GM12878 (cell line): ENCODE measurements around the gene FZR1. TPM values are rescaled to one million over a fixed set of nuclear protein-coding genes. Genes with fewer than 3 reads are reported as not detected.
"Not testable (repeated sequence)": the region's sequence is repeated elsewhere in the genome, so short reads cannot be mapped to it uniquely, and the experiment has no call there.

Experiments
- ATAC-seq: fragments of 200-7000 bp; cut with Tn5 transposase; 3 replicates; pipeline ENCODE4 v1.9.1; 2020; ENCODE audit warnings: mild to moderate bottlenecking, moderate library complexity
- BruUV-seq: library from RNA; stranded (reverse); fragments of 400-500 nt; replicated peaks from 2 replicates; lab custom pipeline; 2021; lab: Mats Ljungman, UMichigan
- CTCF ChIA-PET: fragments of 300-600 bp; sonication (Branson Sonifier 250); formaldehyde crosslinking; extraction: SDS; loops from one replicate; lab custom pipeline; 2021; ENCODE audit warnings: inconsistent platforms; lab: Yijun Ruan, JAX
- POLR2A ChIA-PET: fragments of 350-600 bp; formaldehyde crosslinking; extraction: SDS; loops from one replicate; lab custom pipeline; 2021; ENCODE audit warnings: inconsistent platforms; lab: Charles Lee
- RAD21 ChIA-PET: fragments of 300-600 bp; sonication (Branson Sonifier 250); formaldehyde crosslinking; loops from one replicate; lab custom pipeline; 2023; ENCODE audit warnings: antibody characterized with exemption; ENCODE audit not compliant: unreplicated experiment; lab: Charles Lee
- SMC1A ChIA-PET: fragments of 300-600 bp; sonication (Branson Sonifier 250); formaldehyde crosslinking; loops from one replicate; lab custom pipeline; 2023; ENCODE audit not compliant: unreplicated experiment, uncharacterized antibody; lab: Charles Lee
- DNase-seq: peaks from one replicate; pipeline ENCODE4 v3.0.0-alpha.2; 2011; ENCODE audit warnings: low read depth, low spot score
- FAIRE-seq: peaks from 3 replicates; lab custom pipeline; 2011; peaks lifted over from hg19 to GRCh38; lab: Jason Lieb, UNC
- H2AFZ ChIP-seq: 2 replicates; pipeline ENCODE4 v1.6.0; 2011; ENCODE audit warnings: low read depth, low read length, control low read depth; ENCODE audit not compliant: control insufficient read depth
- H3K27ac ChIP-seq: 2 replicates; pipeline ENCODE4 v1.5.1; 2011; ENCODE audit warnings: control low read depth; ENCODE audit not compliant: control insufficient read depth, insufficient read depth
- H3K27me3 ChIP-seq, 2 experiments: replicated peaks in 1 of 2; 2 replicates each; pipeline versions ENCODE4 v1.6.0 to v1.6.1; 2011; ENCODE audit warnings: low read length in 1 of 2; ENCODE audit not compliant: control insufficient read depth in 2 of 2, insufficient read depth in 2 of 2
- H3K36me3 ChIP-seq, 2 experiments: 2 replicates each; pipeline ENCODE4 v1.5.1; 2011; ENCODE audit warnings: low read length in 1 of 2; ENCODE audit not compliant: control insufficient read depth in 2 of 2, insufficient read depth in 2 of 2
- H3K4me1 ChIP-seq: 2 replicates; pipeline ENCODE4 v1.6.1; 2011; ENCODE audit warnings: mild to moderate bottlenecking, low read length, moderate library complexity, mixed read lengths; ENCODE audit not compliant: control insufficient read depth, insufficient read depth
- H3K4me2 ChIP-seq: 2 replicates; pipeline ENCODE4 v1.6.0; 2011; ENCODE audit warnings: control low read depth; ENCODE audit not compliant: control insufficient read depth, insufficient read depth
- H3K4me3 ChIP-seq: fragments of 200-600 bp; sonication (generic); 2 replicates; pipeline ENCODE4 v1.5.1; 2016
- H3K79me2 ChIP-seq: 2 replicates; pipeline ENCODE4 v1.6.0; 2011; ENCODE audit warnings: low read length; ENCODE audit not compliant: control insufficient read depth, insufficient read depth
- H3K9ac ChIP-seq: 2 replicates; pipeline ENCODE4 v1.8.0; 2011; ENCODE audit warnings: low read length, control low read depth, mixed read lengths; ENCODE audit not compliant: control insufficient read depth, insufficient read depth
- H3K9me3 ChIP-seq: replicated peaks from 3 replicates; pipeline ENCODE4 v1.5.1; 2011; ENCODE audit warnings: mild to moderate bottlenecking, low read length; ENCODE audit not compliant: control insufficient read depth, insufficient read depth
- H4K20me1 ChIP-seq: 2 replicates; pipeline ENCODE4 v1.6.0; 2011; ENCODE audit not compliant: control insufficient read depth, insufficient read depth
- CBX3 ChIP-seq: fragments of 200-600 bp; sonication (generic); IDR thresholded peaks from 2 replicates; pipeline ENCODE4 v1.6.1; 2016; ENCODE audit warnings: low read depth, borderline replicate concordance
- CBX5 ChIP-seq: sonication (generic); IDR thresholded peaks from 2 replicates; pipeline ENCODE4 v1.6.1; 2016; ENCODE audit warnings: low read depth, moderate library complexity, mild to moderate bottlenecking, inconsistent platforms
- IKZF1 ChIP-seq: fragments of 450-650 bp; conservative IDR thresholded peaks from 2 replicates; pipeline ENCODE4 v1.6.1; 2017; ENCODE audit warnings: antibody characterized with exemption, mild to moderate bottlenecking
- POLR2A ChIP-seq: IDR thresholded peaks from 2 replicates; pipeline ENCODE4 v1.6.1; 2011; ENCODE audit warnings: low read depth, mild to moderate bottlenecking, low read length
- RELA ChIP-seq: fragments of 450-650 bp; IDR thresholded peaks from 2 replicates; pipeline ENCODE4 v1.8.0; 2014; ENCODE audit warnings: borderline replicate concordance; ENCODE audit not compliant: partially characterized antibody
- SMARCA5 ChIP-seq: fragments of 450-650 bp; IDR thresholded peaks from 2 replicates; pipeline ENCODE4 v1.6.1; 2017; ENCODE audit warnings: mild to moderate bottlenecking
- TCF3 ChIP-seq: IDR thresholded peaks from 2 replicates; pipeline ENCODE4 v1.6.1; 2012; ENCODE audit warnings: low read depth, mild to moderate bottlenecking, low read length, borderline replicate concordance; ENCODE audit not compliant: insufficient read depth
- ZNF207 ChIP-seq: fragments of 450-650 bp; IDR thresholded peaks from 2 replicates; pipeline ENCODE4 v1.6.1; 2014; ENCODE audit warnings: antibody characterized with exemption, mild to moderate bottlenecking, borderline replicate concordance
- WGBS: methylation state at CpG from one replicate; pipeline ENCODE4 v1.1.6; 2016; ENCODE audit warnings: low lambda C conversion rate; ENCODE audit not compliant: insufficient replicate concordance, insufficient coverage; ENCODE audit errors: missing lambda C conversion rate; 5-methylcytosine and 5-hydroxymethylcytosine counted together
- in situ Hi-C: fragments of 300-500 bp; cut with MboI; formaldehyde crosslinking; loops from 9 replicates; pipeline ENCODE4 v1.14.3; 2018; ENCODE audit warnings: mixed read lengths
- intact Hi-C: fragments of 100-400 bp; cut with micrococcal nuclease; formaldehyde crosslinking; loops from one replicate; pipeline ENCODE4 v1.14.2; 2022; ENCODE audit not compliant: unreplicated experiment
- polyA plus RNA-seq, 11 experiments: library from polyadenylated mRNA; depleted of rRNA in 4 of 11; unstranded in 6 of 11; stranded (reverse) in 5 of 11; fragments of >200 nt; fragmentation: Nextera tagmentation in 4 of 11; fragmentation: Illumina TruSeq in 1 of 11; extraction: Ambion mirVana in 4 of 11; extraction: Trizol in 1 of 11; gene quantifications; 1 replicate in 1 of 11; 2 replicates in 10 of 11; pipeline versions ENCODE4 v1.2.1 to v1.2.3, GENCODE V29; 2011 to 2016; ENCODE audit warnings: inconsistent platforms in 2 of 11, missing spikeins in 2 of 11, low read depth in 1 of 11
- total RNA-seq, 4 experiments: library from RNA; depleted of rRNA in 3 of 4; stranded (reverse); fragments of >200 nt in 3 of 4; fragmentation: Illumina TruSeq in 1 of 4; extraction: Trizol in 1 of 4; gene quantifications; 2 replicates each; pipeline versions ENCODE4 v1.2.1 to v1.2.3, GENCODE V29; 2013 to 2021
- TF ChIP-seq, protein P1 (sequence below): IDR thresholded peaks from 2 replicates; pipeline ENCODE4 v1.6.1; 2012; ENCODE audit warnings: low read depth, low read length, improper control_type of control experiment
- TF ChIP-seq, protein P2 (sequence below): IDR thresholded peaks from 2 replicates; pipeline ENCODE4 v1.6.1; 2011; ENCODE audit warnings: borderline replicate concordance, low read depth, mild to moderate bottlenecking, moderate library complexity, low read length; ENCODE audit not compliant: insufficient read depth, poor library complexity, severe bottlenecking

Gene FZR1
- total and polyA plus RNA-seq, 10 of the 15 experiments (the other 5 are each of a cell fraction or from before 2014, with no cell fraction given) = 0.11 to 44.2 (median 29.3) TPM

DNA sequence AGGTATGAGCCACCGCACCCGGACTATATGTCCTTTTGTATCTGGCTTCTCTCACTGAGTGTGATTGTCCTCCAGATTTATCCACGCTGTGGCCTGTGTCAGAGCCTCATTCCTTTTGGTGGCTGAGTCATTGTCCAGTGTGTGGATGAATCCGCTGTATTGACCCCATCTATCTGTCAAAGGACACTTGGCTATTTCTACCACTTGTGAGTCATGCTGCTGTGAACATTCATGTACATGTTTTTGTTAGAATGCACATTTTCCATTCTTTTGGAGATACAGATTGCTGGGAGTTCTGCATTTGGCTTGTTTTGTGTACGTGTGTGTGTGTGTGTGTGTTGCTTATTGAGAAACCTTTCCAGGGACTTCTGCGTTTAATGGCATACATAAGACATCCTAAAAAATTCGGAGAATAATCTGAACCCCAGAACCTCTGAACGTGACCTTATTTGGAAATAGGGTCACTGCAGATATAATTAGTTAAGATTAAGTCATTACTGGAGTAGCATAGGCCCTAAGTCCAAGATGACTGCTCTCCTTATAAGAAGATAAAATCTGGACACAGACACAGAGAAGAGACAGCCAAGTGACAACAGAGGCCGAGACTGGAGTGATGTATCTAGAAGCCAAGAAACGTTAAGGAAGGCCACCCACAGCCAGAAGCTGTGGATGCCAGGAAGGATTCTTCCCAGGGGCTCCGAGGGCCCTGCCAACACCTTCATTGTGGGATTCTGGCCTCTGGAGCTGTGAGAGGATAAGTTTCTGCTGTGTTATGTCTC lies 74.2 kb downstream of the FZR1 start (continued):
- TF ChIP-seq, protein P1, sequence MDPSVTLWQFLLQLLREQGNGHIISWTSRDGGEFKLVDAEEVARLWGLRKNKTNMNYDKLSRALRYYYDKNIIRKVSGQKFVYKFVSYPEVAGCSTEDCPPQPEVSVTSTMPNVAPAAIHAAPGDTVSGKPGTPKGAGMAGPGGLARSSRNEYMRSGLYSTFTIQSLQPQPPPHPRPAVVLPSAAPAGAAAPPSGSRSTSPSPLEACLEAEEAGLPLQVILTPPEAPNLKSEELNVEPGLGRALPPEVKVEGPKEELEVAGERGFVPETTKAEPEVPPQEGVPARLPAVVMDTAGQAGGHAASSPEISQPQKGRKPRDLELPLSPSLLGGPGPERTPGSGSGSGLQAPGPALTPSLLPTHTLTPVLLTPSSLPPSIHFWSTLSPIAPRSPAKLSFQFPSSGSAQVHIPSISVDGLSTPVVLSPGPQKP = no peak
- TF ChIP-seq SMARCA5 (no peak), POLR2A (no peak), CBX5 (no peak), ZNF207 (no peak), TCF3 (no peak), CBX3 (no peak), RELA (no peak), IKZF1 (no peak)
- TF ChIP-seq, protein P2, sequence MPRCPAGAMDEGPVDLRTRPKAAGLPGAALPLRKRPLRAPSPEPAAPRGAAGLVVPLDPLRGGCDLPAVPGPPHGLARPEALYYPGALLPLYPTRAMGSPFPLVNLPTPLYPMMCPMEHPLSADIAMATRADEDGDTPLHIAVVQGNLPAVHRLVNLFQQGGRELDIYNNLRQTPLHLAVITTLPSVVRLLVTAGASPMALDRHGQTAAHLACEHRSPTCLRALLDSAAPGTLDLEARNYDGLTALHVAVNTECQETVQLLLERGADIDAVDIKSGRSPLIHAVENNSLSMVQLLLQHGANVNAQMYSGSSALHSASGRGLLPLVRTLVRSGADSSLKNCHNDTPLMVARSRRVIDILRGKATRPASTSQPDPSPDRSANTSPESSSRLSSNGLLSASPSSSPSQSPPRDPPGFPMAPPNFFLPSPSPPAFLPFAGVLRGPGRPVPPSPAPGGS = no peak

DNA sequence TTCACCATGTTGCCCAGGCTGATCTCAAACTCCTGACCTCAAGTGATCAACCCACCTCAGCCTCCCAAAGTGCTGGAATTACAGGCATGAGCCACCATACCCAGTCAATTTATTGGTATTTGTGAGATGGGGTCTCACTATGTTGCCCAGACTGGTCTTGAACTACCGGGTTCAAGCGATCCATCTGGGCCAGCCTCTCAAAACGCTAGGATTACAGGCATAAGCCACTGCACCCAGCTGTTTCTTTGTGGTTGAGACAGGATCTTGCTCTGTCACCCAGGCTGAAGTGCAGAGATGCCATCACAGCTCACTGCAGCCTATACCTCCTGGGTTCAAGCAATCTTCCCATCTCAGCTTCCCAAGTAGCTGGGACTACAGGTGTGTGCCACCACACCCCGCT lies 75.7 kb downstream of the FZR1 start:
- H3K4me3 ChIP-seq, H2AFZ ChIP-seq, H3K9ac ChIP-seq, FAIRE-seq, ATAC-seq, BruUV-seq, H3K9me3 ChIP-seq, intact Hi-C loops, RAD21 ChIA-PET, H4K20me1 ChIP-seq, SMC1A ChIA-PET, H3K27me3 ChIP-seq, in situ Hi-C loops, H3K36me3 ChIP-seq, POLR2A ChIA-PET, H3K4me1 ChIP-seq, H3K27ac ChIP-seq, H3K79me2 ChIP-seq, DNase-seq, H3K4me2 ChIP-seq: not testable (repeated sequence)
- CTCF ChIA-PET = interaction anchor here (0.7 to 1.4 kb wide), 2 partner anchors 9 to 114 kb away, joined by 3 to 7 read pairs; no protein-coding TSS in a partner anchor
- 56% methylated on average over 4 of the region's 4 CpGs for WGBS

DNA sequence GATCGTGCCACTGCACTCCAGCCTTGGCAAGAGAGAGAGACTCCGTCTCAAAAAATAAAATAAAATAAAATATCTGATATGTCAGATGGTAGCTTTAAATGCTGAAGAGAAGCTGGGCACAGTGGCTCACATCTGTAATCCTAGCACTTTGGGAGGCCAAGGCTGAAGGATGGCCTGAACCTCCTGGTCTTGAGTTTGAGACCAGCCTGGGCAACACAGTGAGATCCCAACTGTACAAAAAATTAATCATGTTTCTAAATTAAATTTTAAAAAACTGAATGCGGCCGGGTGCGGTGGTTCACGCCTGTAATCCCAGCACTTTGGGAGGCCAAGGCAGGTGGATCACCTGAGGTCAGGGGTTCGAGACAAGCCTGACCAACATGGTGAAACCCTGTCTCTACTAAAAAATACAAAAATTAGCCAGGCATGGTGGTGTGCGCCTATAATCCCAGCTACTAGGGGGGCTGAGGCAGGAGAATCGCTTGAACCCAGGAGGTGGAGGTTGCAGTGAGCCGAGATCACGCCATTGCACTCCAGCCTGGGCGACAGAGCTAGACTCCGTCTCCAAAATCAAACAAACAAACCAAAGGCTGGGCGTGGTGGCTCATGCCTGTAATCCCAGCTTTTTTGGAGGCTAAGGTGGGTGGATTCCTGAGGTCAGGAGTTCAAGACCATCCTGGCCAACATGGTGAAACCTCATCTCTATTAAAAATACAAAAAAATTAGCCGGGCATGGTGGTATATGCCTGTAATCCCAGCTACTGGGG lies 78.1 kb downstream of the FZR1 start:
- H3K4me3 ChIP-seq, H2AFZ ChIP-seq, H3K9me3 ChIP-seq, FAIRE-seq, H3K27ac ChIP-seq, H3K27me3 ChIP-seq, in situ Hi-C loops, BruUV-seq, H3K36me3 ChIP-seq, ATAC-seq, H4K20me1 ChIP-seq, intact Hi-C loops, SMC1A ChIA-PET, H3K4me2 ChIP-seq, H3K9ac ChIP-seq, DNase-seq, H3K4me1 ChIP-seq, H3K79me2 ChIP-seq: not testable (repeated sequence)
- ChIA-PET RAD21 (interaction anchor here (0.8 kb wide), 1 partner anchor 30 kb away, joined by 4 read pairs; no protein-coding TSS in a partner anchor), POLR2A (interaction anchor here (0.6 kb wide), 2 partner anchors 32 to 387 kb away, joined by 3 read pairs; no protein-coding TSS in a partner anchor), CTCF (interaction anchor here (0.8 to 1.7 kb wide), 5 partner anchors 8 to 39 kb away, joined by 3 to 4 read pairs (median 3); no protein-coding TSS in a partner anchor)
- WGBS = 44% methylated on average over 15 of the region's 15 CpGs
